Activated T-helper 1 cell treated with anti-CD3 and anti-CD28 coated beads, Interleukin-2, amount 50 U/mL, for 16 hours (primary cell): Measurements from ENCODE around the gene OMG.
"Not testable (repeated sequence)": the region's sequence is repeated elsewhere in the genome, so short reads cannot be mapped to it uniquely, and the experiment has no call there.

Experiments
- DNase-seq, 2 donors: peaks; one replicate each; pipeline ENCODE4 v3.0.0-alpha.2; 2020; ENCODE audit warnings: low read depth in 1 of 2, low spot score in 1 of 2

The OMG gene

GRCh38 chr17:31297090-31297489, at the start of gene OMG:
Gene OMG (minus strand): TSS chr17:31297239. CDS start chr17:31296331, 908 bp downstream.
- no peak for DNase-seq

- DNase-seq, result not testable (repeated sequence)
These were observed 48.2 kb upstream of the OMG start for GRCh38 chr17:31345191-31345747.

GRCh38 chr17:31339906-31340661, 43.0 kb upstream of the OMG start:
- no peak for DNase-seq

- no peak for DNase-seq
These were observed 32.2 kb upstream of the OMG start for GRCh38 chr17:31329221-31329620.

GRCh38 chr17:31328160-31328535, 31.1 kb upstream of the OMG start:
- no peak for DNase-seq

GRCh38 chr17:31327534-31328159, 30.6 kb upstream of the OMG start:
- DNase-seq, result no peak

- no peak for DNase-seq
These were observed 26.5 kb upstream of the OMG start for GRCh38 chr17:31323551-31323950.

- DNase-seq, result no peak
These were observed 24.9 kb upstream of the OMG start for GRCh38 chr17:31321966-31322365.

GRCh38 chr17:31321481-31321880, 24.4 kb upstream of the OMG start, which contains the start of gene EVI2A:
Gene EVI2A (minus strand): TSS chr17:31321622. CDS start chr17:31319013, 2,609 bp downstream.
- peak; percentile 20 to 53 for DNase-seq

- no peak for DNase-seq
These were observed 23.8 kb upstream of the OMG start for GRCh38 chr17:31320791-31321190.

GRCh38 chr17:31320241-31320640, 23.2 kb upstream of the OMG start:
- DNase-seq, result no peak

- no peak for DNase-seq
These were observed 22.0 kb upstream of the OMG start for GRCh38 chr17:31318851-31319661.

- DNase-seq, result peak; percentile 13 to 31
These were observed 21.3 kb upstream of the OMG start for GRCh38 chr17:31318298-31318801.

GRCh38 chr17:31314782-31315100, 17.7 kb upstream of the OMG start:
- DNase-seq, result no peak

- DNase-seq, result no peak
These were observed 17.1 kb upstream of the OMG start, which contains the start of gene EVI2B for GRCh38 chr17:31313982-31314781. Gene EVI2B (minus strand): TSS chr17:31314054. CDS start chr17:31305609, 8,445 bp downstream.

GRCh38 chr17:31312223-31312622, 15.2 kb upstream of the OMG start:
- peak in 1 of 2 donors; percentile 17 for DNase-seq

- no peak for DNase-seq
These were observed 14.5 kb upstream of the OMG start for GRCh38 chr17:31311526-31311925.

- no peak for DNase-seq
These were observed 13.8 kb upstream of the OMG start for GRCh38 chr17:31310886-31311285.

- DNase-seq, result peak in 1 of 2 donors; percentile 26
These were observed 13.2 kb upstream of the OMG start for GRCh38 chr17:31310260-31310659.

GRCh38 chr17:31309556-31309955, 12.5 kb upstream of the OMG start:
- no peak for DNase-seq
